GM18861 (cell line): ENCODE data around the gene MINAR2.

Experiments used
- ATAC-seq: cut with Tn5 transposase; IDR thresholded peaks from one replicate; pipeline ENCODE4 v1.9.1; 2021; ENCODE audit not compliant: unreplicated experiment

Gene MINAR2

GRCh38 chr5:129747572-129748407, at the start of gene MINAR2:
MINAR2 (plus strand) TSS chr5:129748094; CDS start chr5:129748191, 97 bp downstream.
- no peak for ATAC-seq

GRCh38 chr5:129698661-129699060, 49.2 kb upstream of the MINAR2 start:
- ATAC-seq: no peak

- no peak for ATAC-seq
Observed at GRCh38 chr5:129716235-129716634, 31.7 kb upstream of the MINAR2 start.

GRCh38 chr5:129716651-129717050, 31.2 kb upstream of the MINAR2 start:
- ATAC-seq: no peak

- ATAC-seq: no peak
Observed at GRCh38 chr5:129717751-129718310, 30.1 kb upstream of the MINAR2 start.

- no peak for ATAC-seq
Observed at GRCh38 chr5:129718471-129719090, 29.3 kb upstream of the MINAR2 start.

GRCh38 chr5:129724222-129724621, 23.7 kb upstream of the MINAR2 start:
- no peak for ATAC-seq

GRCh38 chr5:129724647-129725046, 23.2 kb upstream of the MINAR2 start:
- ATAC-seq: no peak

- no peak for ATAC-seq
Observed at GRCh38 chr5:129739773-129740172, 8.1 kb upstream of the MINAR2 start.

GRCh38 chr5:129743541-129744187, 4.2 kb upstream of the MINAR2 start:
- no peak for ATAC-seq

- ATAC-seq: no peak
Observed at GRCh38 chr5:129745997-129746396, 1.9 kb upstream of the MINAR2 start.

- no peak for ATAC-seq
Observed at GRCh38 chr5:129746876-129747275, 1.0 kb upstream of the MINAR2 start.

- ATAC-seq: no peak
Observed at GRCh38 chr5:129748913-129749880, 1.3 kb downstream of the MINAR2 start.

GRCh38 chr5:129760636-129761325, 12.9 kb downstream of the MINAR2 start:
- no peak for ATAC-seq

GRCh38 chr5:129763651-129764050, 15.8 kb downstream of the MINAR2 start:
- no peak for ATAC-seq

- no peak for ATAC-seq
Observed at GRCh38 chr5:129766798-129767197, 18.9 kb downstream of the MINAR2 start.

GRCh38 chr5:129767927-129768380, 20.1 kb downstream of the MINAR2 start:
- peak; percentile 95 for ATAC-seq

GRCh38 chr5:129768735-129769134, 20.8 kb downstream of the MINAR2 start:
- no peak for ATAC-seq

- ATAC-seq: no peak
Observed at GRCh38 chr5:129770024-129770820, 22.3 kb downstream of the MINAR2 start.
